Left renal cortex interstitium (tissue), 4 donors: ENCODE results near the gene SETD7. TPM values are rescaled to one million over a fixed set of nuclear protein-coding genes. Genes with fewer than 3 reads are reported as not detected.
"Not testable (repeated sequence)": the region's sequence is repeated elsewhere in the genome, so short reads cannot be mapped to it uniquely, and the experiment has no call there.

Source experiments
- DNase-seq, 4 donors: peaks; one replicate each; pipeline ENCODE4 v3.0.0-alpha.2; 2013; ENCODE audit warnings: low read depth in 4 of 4, low spot score in 2 of 4, missing footprints in 1 of 4
- polyA plus RNA-seq, 4 donors: library from polyadenylated mRNA; unstranded; fragments of 120-200 nt; gene quantifications; one replicate each; pipeline ENCODE4 v1.2.1, GENCODE V29; 2013; ENCODE audit not compliant: insufficient read length in 4 of 4

The SETD7 gene
- polyA plus RNA-seq, 4 donors, result 12.6 to 13.1 (median 12.7) TPM

- DNase-seq, result no peak
Observed at GRCh38 chr4:139470295-139470694, 85.7 kb downstream of the SETD7 start.

GRCh38 chr4:139469869-139470268, 86.2 kb downstream of the SETD7 start:
- DNase-seq, result no peak

- DNase-seq, result no peak
Observed at GRCh38 chr4:139469216-139469615, 86.8 kb downstream of the SETD7 start.

GRCh38 chr4:139468756-139469155, 87.3 kb downstream of the SETD7 start:
- DNase-seq, result not testable (repeated sequence)

GRCh38 chr4:139465922-139466321, 90.1 kb downstream of the SETD7 start:
- DNase-seq, result no peak

- DNase-seq, result not testable (repeated sequence)
Observed at GRCh38 chr4:139464512-139464911, 91.5 kb downstream of the SETD7 start.

GRCh38 chr4:139461022-139461628, 94.9 kb downstream of the SETD7 start:
- no peak for DNase-seq

- DNase-seq, result no peak
Observed at GRCh38 chr4:139460565-139460964, 95.5 kb downstream of the SETD7 start.

- no peak for DNase-seq
Observed at GRCh38 chr4:139458999-139459398, 97.0 kb downstream of the SETD7 start.

GRCh38 chr4:139458543-139458942, 97.5 kb downstream of the SETD7 start:
- no peak for DNase-seq

GRCh38 chr4:139457318-139457717, 98.7 kb downstream of the SETD7 start:
- no peak for DNase-seq

- DNase-seq, result no peak
Observed at GRCh38 chr4:139455126-139455538, 100.9 kb downstream of the SETD7 start.

GRCh38 chr4:139454111-139455045, 101.6 kb downstream of the SETD7 start, which contains the start of gene RAB33B:
Gene RAB33B, plus strand, starts transcription at chr4:139454121. Its CDS starts 75 bp downstream, at chr4:139454196.
- peak in 1 of 4 donors; percentile 18 for DNase-seq

GRCh38 chr4:139453371-139454110, 102.5 kb downstream of the SETD7 start:
- peak; percentile 86 to 93 (median 91) for DNase-seq

- DNase-seq, result peak in 2 of 4 donors; percentile 51 to 60
Observed at GRCh38 chr4:139453041-139453370, 103.0 kb downstream of the SETD7 start.

GRCh38 chr4:139451997-139452396, 104.0 kb downstream of the SETD7 start:
- DNase-seq, result no peak

GRCh38 chr4:139450586-139450985, 105.4 kb downstream of the SETD7 start:
- DNase-seq, result no peak

GRCh38 chr4:139447078-139447477, 108.9 kb downstream of the SETD7 start:
- DNase-seq, result not testable (repeated sequence)
